Activated gamma-delta T cell treated with Interleukin-2 at 50 U/mL for 16 hours (primary cell): ENCODE results near the gene SEBOX.

ENCODE experiments used
- DNase-seq: peaks from one replicate; pipeline ENCODE4 v3.0.0-alpha.2; 2020

SEBOX gene

GRCh38 chr17:28392491-28392890 lies 27.5 kb upstream of the SEBOX start:
- no peak for DNase-seq

- no peak for DNase-seq
These were observed 26.4 kb upstream of the SEBOX start for GRCh38 chr17:28391401-28391800.

- no peak for DNase-seq
These were observed 26.0 kb upstream of the SEBOX start for GRCh38 chr17:28390984-28391383.

- DNase-seq: no peak
These were observed 25.6 kb upstream of the SEBOX start for GRCh38 chr17:28390563-28390962.

GRCh38 chr17:28390141-28390540 lies 25.1 kb upstream of the SEBOX start:
- DNase-seq: no peak

- DNase-seq: no peak
These were observed 23.1 kb upstream of the SEBOX start for GRCh38 chr17:28388106-28388505.

- DNase-seq: no peak
These were observed 21.4 kb upstream of the SEBOX start for GRCh38 chr17:28386391-28386790.

GRCh38 chr17:28385406-28385805 lies 20.4 kb upstream of the SEBOX start:
- DNase-seq: no peak

GRCh38 chr17:28385037-28385400 lies 20.0 kb upstream of the SEBOX start:
- DNase-seq: no peak

- DNase-seq: peak; percentile 53
These were observed 19.5 kb upstream of the SEBOX start for GRCh38 chr17:28384281-28385036.

- no peak for DNase-seq
These were observed 16.3 kb upstream of the SEBOX start for GRCh38 chr17:28381141-28381825.

- no peak for DNase-seq
These were observed 15.1 kb upstream of the SEBOX start for GRCh38 chr17:28379814-28380801.

- DNase-seq: no peak
These were observed 7.9 kb upstream of the SEBOX start for GRCh38 chr17:28372945-28373274.

GRCh38 chr17:28372203-28372944 lies 7.4 kb upstream of the SEBOX start:
- no peak for DNase-seq

- DNase-seq: peak; percentile 77
These were observed 6.5 kb upstream of the SEBOX start, which contains the start of gene SARM1 for GRCh38 chr17:28371245-28372202. Gene SARM1 (plus strand): TSS chr17:28371694. CDS start chr17:28372033, 339 bp downstream.

GRCh38 chr17:28370744-28371103 lies 5.7 kb upstream of the SEBOX start:
- DNase-seq: no peak

GRCh38 chr17:28370035-28370743 lies 5.2 kb upstream of the SEBOX start, which contains the start of gene VTN:
Gene VTN (minus strand): TSS chr17:28370307. CDS start chr17:28370203, 104 bp downstream.
- DNase-seq: no peak

- no peak for DNase-seq
These were observed 4.7 kb upstream of the SEBOX start for GRCh38 chr17:28369684-28370034.

- no peak for DNase-seq
These were observed 4.1 kb upstream of the SEBOX start for GRCh38 chr17:28368915-28369683.

GRCh38 chr17:28368306-28368831 lies 3.4 kb upstream of the SEBOX start:
- DNase-seq: no peak
